ENCODE data around the gene EMX1.

Gene EMX1

DNA sequence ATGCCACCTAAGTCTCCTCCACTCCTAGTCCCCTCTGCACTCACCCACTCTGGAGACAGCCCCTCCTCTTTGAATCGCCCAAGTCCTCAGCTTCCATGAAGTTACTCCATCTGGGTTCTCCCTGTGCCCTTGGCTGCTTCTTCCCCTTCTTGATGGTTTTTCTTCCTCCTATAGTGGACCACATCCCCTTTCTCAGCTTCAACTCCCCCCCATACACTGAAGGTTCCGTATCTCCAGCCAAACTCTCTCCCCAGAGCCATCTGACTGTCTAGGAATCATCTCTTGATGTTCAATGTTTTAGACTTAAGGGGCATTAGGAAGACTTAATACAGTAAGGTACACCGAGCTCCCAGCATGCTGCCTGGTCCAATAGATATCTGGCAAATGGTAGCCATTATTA lies 39.6 kb downstream of the EMX1 start:
- no peak for DNase-seq (ENCODE audit: low read depth in 1 of 2, low spot score in 1 of 2)

DNA sequence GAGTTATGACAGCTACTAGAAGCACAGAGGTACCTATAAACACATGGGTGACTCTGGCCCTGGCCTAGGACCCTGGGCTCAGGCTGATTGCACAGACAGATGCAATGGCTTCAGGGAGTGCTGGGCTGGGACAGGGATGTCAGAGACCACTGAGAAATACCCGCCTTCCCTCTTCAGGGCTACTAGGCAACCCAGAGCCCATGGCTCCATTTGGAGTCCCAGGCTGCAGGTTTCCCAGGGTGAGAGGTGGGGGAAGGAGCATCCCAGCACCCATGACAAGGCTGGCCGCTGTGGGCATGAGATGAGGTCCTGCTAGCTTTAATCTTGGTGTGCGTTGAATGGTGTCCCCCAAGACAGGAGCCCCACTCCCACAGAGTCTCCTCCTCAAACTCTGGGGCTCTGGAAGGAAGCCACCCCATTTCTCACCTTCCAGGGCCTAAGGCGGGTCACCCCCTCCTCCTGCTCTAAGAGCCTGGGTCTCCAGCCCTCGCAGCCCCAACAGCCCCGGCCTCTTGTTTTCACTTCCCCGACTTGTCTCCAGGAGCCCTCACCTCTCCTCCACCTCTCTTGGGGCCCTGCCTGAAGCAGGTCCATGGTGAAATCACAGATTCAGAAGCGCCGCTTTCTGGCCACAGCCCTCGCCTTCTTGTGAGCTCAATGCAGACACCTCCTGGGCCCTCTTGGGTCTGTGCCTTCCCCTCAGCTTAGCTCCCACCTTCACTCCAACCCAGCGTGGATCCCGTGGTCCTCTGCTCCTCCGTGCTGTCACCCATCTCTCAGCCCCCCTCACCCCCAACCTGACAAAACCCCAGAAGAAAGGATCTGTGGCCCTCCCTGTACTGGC lies 41.4 kb downstream of the EMX1 start:
- DNase-seq (ENCODE audit: low read depth in 1 of 2, low spot score in 1 of 2) = no peak

DNA sequence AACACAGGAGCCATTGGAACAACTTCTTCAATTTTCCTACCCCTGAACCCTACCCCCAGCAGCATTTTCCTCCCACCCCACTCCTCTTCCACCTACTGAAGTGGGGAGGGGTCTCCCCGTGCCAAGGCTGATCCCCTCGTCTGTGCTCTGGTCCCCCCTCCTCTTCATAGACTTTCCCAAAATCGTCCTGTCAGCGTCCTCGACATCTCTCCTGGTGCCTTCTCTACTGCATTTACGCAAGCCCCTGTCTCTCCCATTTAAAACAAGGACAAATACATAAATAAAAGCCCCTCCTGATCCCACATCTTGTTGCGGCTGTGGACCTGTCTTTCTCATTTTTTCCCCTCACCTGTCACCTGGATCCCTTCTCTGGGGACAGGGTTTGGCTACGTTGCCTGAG lies 42.2 kb downstream of the EMX1 start:
- DNase-seq (ENCODE audit: low read depth in 1 of 2, low spot score in 1 of 2) = no peak

GRCh38 chr2:72959995-72960981 lies 43.0 kb downstream of the EMX1 start:
- no peak for DNase-seq (ENCODE audit: low read depth in 1 of 2, low spot score in 1 of 2)

GRCh38 chr2:72961036-72961720 lies 43.9 kb downstream of the EMX1 start:
- DNase-seq (ENCODE audit: low read depth in 1 of 2, low spot score in 1 of 2) = no peak

- no peak for DNase-seq (ENCODE audit: low read depth in 1 of 2, low spot score in 1 of 2)
These were observed 44.6 kb downstream of the EMX1 start for GRCh38 chr2:72961853-72962468.

DNA sequence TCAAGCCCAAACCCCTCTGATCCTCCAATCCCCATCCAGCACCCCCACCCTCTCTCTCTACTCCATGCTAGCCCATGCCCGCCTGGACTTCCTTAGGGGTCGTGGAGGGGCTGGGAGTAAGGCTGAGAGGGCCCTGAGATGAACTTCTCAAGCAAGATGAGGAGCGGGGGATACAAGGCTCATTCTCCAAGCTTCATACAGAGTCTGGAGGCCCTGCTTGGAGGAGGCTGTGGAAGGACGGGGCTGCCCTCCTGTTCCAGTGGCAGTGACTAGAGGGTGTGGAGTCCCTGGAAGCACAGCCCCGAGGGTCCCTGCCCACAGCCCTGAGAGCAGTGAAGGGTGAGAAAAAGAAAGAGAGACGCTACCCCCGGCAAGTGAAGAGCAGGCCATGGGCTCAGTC lies 45.6 kb downstream of the EMX1 start:
- no peak for DNase-seq (ENCODE audit: low read depth in 1 of 2, low spot score in 1 of 2)

DNA sequence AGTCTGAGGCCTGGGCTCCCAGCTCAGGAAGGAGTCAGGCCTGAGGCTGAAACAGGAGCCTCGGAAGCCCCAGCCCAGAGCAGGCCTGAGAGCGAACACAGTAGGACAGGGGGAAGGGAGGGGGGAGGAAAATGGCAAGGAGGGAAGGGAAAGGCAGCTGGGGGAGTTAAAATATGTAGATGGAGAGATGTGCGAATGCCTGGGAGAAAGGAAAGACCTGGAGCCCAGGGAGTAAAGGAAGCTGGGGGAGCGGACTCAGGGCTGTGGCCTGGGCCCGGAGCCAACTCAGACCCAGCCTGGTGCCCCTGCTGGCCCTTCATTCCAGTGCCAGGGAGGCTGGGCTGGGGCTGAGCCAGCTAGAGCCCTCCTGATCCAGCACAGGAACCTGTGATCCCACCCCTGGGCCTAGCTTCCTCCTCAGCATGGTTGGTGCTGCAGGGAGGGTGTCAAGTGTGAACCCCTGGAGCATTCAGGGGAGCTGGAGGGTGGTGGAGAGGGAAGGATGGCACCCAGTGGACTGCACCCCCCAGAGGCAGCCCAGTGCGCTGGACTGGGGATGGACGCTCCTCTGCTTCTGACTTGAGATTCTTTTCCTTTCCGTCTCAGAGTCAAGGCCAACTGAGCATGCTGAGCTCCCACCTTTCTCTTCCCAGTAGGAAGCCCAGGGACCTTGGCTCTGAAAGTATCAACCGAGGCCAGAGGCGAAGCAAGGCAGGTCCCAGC lies 46.3 kb downstream of the EMX1 start:
- no peak for DNase-seq (ENCODE audit: low read depth in 1 of 2, low spot score in 1 of 2)

GRCh38 chr2:72964146-72964525 lies 46.8 kb downstream of the EMX1 start:
- no peak for DNase-seq (ENCODE audit: low read depth in 1 of 2, low spot score in 1 of 2)

DNA sequence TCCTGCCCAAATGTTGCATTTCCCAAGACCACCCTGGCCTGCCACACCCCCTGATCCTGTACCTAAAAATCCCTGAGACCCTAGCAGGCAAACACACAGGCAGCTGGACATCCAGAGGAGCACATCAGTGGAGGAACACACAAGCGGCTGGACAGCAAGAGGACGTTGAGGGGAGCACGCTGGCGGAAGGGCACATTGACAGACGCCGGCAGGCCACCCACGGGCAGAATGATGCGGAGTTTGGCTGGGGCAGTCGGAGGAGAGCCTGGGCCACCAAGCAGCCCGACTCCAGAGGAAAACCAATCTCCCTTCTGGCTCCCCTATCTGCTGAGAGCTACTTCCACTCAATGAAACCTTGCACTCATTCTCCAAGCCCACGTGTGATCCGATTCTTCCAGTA lies 47.7 kb downstream of the EMX1 start:
- DNase-seq (ENCODE audit: low read depth in 1 of 2, low spot score in 1 of 2) = no peak

GRCh38 chr2:72965770-72966450 lies 48.6 kb downstream of the EMX1 start:
- no peak for DNase-seq (ENCODE audit: low read depth in 1 of 2, low spot score in 1 of 2)

DNA sequence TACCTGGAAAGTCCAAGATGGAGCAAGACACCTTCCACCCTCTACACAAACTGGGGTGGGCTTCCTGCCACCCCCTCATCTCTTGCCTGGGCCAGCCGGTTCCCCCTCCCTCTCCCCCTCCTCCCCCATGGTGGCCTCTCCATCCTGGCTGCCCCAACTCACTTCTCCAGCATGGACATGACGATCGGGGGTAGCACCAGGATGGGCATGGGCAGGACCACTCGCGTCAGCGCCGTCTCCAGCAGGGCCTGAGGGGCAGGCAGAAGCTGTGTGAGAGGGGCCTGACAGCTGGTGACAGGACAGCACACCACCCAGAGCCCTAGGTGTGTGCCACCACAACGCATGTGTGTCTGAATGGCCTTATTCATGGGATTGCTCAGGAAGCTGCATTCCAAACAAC lies 51.0 kb downstream of the EMX1 start:
- DNase-seq (ENCODE audit: low read depth in 1 of 2, low spot score in 1 of 2) = no peak

DNA sequence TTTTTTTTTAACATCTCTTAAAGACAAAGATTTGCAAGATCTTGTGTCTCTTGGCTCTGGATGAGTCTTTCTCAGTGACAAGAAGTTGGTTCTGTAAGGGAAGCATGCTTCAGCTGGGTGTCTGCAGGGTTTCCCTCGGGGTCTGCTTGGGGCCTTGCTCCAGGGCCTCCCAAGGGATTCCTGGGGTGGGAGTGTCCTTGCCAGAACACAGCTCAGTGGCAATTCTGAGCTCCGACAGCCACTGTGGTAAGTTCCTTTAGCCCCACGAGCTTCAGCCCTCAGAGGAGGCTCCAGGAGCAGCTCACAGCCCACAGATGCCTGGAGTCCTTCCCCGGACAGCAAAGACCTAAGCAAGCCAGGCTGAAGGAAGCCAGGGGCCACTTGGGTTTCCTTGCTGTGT lies 52.4 kb downstream of the EMX1 start:
- DNase-seq (ENCODE audit: low read depth in 1 of 2, low spot score in 1 of 2) = no peak

- no peak for DNase-seq (ENCODE audit: low read depth in 1 of 2, low spot score in 1 of 2)
These were observed 53.7 kb downstream of the EMX1 start for GRCh38 chr2:72971036-72971435.

GRCh38 chr2:72972352-72973136 lies 55.2 kb downstream of the EMX1 start:
- no peak for DNase-seq (ENCODE audit: low read depth in 1 of 2, low spot score in 1 of 2)

GRCh38 chr2:72973137-72973535 lies 55.8 kb downstream of the EMX1 start:
- DNase-seq (ENCODE audit: low read depth in 1 of 2, low spot score in 1 of 2) = no peak

GRCh38 chr2:72973566-72974435 lies 56.5 kb downstream of the EMX1 start:
- DNase-seq (ENCODE audit: low read depth in 1 of 2, low spot score in 1 of 2) = no peak

DNA sequence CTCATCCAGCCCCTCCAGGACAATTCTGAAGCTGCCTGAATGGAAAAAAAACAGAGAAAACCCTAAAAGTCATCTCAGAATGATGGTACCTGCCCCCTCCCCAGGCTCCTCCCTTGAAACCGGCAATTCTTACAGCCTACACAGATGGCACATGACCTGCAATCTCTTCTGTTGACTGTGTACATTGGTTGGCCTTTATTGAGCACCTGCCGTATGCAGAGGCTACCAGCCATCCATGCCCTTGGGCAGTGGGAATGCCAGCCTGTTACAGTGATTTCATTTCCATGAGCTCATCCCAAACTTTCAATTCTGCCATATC lies 57.1 kb downstream of the EMX1 start:
- no peak for DNase-seq (ENCODE audit: low read depth in 1 of 2, low spot score in 1 of 2)

Measured in stimulated activated CD4-positive, alpha-beta T cell treated with anti-CD3 and anti-CD28 coated beads, Interleukin-15, amount 100 ng/mL, for 1 hour (primary cell).